HG02610 (cell line): Measurements from ENCODE around the gene LRRN3.

Experiments
- ATAC-seq: cut with Tn5 transposase; IDR thresholded peaks from one replicate; pipeline ENCODE4 v1.9.1; 2021; ENCODE audit warnings: mild to moderate bottlenecking, moderate library complexity; ENCODE audit not compliant: unreplicated experiment

LRRN3 gene

DNA sequence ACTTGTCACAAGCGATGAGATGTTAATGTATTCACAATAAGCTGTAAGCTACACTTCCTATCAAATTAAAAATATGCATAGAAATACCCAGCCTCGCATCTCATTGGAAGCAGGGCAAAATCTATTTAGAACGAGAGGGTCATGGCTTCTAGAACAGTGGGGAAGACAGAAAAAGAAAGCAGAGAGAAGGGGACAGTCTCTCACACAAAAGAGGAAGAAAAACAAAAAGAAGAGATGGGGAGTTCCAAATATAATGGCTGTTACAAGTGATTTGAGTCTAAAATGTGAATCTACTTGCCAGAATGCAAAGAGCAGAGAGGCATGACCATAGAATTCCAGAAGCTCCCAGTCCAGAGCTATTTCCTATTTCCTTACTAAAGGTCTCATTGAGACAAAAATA lies 13.8 kb downstream of the LRRN3 start:
- peak; percentile 59 for ATAC-seq

- no peak for ATAC-seq
These were observed 14.3 kb downstream of the LRRN3 start for GRCh38 chr7:111105269-111105668.

- no peak for ATAC-seq
These were observed 16.7 kb downstream of the LRRN3 start for GRCh38 chr7:111107579-111107978.

DNA sequence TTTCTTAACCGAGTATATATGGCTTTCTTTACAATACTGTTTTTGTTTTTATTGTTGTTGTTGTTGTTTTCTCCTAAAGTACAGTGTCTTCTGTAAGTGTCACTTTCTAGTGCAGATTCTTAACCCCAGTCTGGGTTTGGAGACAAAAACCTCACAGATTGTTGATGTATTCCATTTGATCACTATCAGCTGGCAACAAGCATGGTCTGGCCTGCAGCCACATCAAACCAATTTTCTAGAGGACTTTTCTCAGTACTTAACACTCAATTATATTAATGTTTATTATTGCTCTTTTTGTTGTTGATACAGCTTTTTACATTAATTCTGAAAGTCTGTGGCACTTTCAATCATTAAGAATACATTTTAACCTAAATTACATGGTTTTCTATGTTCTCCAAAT lies 17.1 kb downstream of the LRRN3 start:
- ATAC-seq = no peak

DNA sequence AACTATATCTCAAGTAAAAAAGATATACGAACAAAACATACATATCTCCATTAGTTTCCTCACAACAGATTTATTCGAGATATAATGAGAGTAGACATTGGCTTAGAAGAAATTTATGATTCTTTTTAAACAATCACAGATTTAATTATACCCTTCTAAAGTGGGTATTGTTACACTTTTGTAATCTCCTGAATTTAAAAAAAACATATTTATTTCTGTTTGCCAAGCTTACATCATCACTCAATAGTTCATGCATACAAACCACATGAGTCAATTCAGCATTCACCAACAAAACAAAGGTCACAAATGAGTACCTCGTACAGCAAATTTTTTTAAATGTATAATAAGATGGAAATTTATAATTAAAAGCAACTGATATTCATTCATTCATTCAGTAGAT lies 17.6 kb downstream of the LRRN3 start:
- ATAC-seq = no peak

DNA sequence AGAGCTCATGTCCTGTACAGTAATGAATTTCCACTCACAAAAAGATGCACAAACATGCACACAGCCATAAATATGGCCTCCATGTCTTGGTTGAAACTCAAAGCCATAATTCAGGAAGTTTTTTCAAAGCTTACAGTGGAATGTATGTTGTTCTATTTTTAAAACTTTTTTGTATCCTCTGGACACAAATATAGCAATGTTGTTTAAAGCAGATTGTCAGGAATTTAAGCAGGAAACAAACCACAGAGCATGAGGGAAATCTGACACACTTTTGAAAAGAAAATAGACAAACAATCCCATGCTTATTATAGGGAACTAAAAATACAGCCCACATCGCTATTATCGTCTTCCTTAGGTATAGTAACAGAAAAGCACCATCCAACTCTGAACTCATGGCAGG lies 21.5 kb downstream of the LRRN3 start:
- ATAC-seq = no peak

- peak; percentile 94 for ATAC-seq
These were observed 22.5 kb downstream of the LRRN3 start for GRCh38 chr7:111113263-111114017.

DNA sequence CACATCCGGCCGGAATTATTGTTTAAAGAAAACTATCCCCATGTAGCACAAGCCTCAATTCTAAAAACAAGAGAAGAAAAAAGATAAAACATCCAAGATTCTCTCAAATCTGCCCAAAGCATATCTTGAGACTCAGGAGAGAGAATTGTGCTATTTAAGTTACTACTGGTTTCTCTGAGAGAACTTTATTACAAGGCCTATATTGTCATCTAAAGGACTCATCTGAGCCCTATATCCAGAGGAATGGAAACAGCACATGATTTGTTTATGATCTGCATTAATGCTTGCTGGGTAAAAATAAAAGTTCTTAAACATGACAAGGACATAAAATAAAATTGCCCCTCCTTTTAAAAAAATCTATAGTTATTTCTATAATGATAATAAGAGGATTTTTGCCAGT lies 25.0 kb downstream of the LRRN3 start:
- no peak for ATAC-seq

DNA sequence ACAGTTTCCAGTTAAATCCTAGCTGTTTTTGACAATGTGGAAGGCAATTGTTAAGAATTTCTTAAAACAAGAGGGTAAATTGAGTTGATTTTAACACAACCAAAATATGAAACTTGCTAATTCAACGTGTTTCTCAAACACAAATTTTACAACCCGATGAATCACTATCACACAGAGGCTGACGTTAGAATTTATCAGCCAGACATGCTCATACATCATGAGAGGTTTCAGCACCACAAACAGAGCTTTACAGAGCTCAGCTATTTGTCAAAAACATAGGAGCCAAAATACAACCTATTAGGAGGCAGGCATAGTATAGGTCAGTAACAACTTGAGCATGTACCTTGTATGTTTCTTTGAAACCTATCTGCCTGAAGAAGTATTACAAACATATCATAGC lies 36.1 kb downstream of the LRRN3 start:
- ATAC-seq = no peak

- ATAC-seq = no peak
These were observed 38.5 kb downstream of the LRRN3 start for GRCh38 chr7:111129435-111129834.

GRCh38 chr7:111132833-111133232 lies 41.9 kb downstream of the LRRN3 start:
- no peak for ATAC-seq

GRCh38 chr7:111137296-111138192 lies 46.6 kb downstream of the LRRN3 start:
- peak; percentile 88 for ATAC-seq

DNA sequence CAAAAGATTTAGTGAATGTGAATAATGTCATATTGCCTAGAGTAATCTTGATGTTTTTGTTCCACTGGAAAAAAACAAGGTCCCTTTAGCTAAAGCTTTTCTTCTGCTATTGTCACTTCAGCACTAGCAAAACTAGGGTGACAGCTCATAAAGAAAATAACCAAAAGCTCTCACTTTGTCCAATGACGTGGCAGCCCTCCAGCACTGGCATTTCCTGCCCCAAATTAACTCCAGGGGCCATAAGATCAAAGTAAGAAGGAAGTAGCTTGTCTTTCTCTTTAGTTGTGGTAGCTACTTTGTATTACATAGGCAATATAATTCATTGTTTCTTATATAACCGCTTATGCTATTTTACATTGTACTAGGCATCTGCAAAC lies 47.3 kb downstream of the LRRN3 start:
- peak; percentile 99 for ATAC-seq

- ATAC-seq = no peak
These were observed 47.7 kb downstream of the LRRN3 start for GRCh38 chr7:111138586-111138985.

- no peak for ATAC-seq
These were observed 49.4 kb downstream of the LRRN3 start for GRCh38 chr7:111140091-111140865.

DNA sequence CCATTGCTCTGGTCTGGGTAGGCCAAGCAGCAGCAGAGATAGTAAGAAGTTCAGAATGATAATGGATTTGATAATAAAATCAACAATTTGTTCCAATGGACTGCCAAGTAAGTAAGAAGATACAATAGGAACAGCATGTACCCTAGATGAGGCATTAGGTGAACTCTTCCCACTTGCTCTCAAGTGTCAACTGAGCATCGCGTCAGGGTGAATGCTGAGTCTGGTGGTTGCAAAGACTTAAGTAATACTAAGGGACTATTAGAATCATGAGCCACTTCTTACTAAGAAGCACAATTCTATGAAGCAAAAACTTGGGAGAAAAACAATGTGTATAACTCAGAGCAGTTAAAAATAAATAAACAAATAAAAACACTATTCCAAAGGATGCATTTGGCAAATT lies 54.5 kb downstream of the LRRN3 start:
- ATAC-seq = no peak

DNA sequence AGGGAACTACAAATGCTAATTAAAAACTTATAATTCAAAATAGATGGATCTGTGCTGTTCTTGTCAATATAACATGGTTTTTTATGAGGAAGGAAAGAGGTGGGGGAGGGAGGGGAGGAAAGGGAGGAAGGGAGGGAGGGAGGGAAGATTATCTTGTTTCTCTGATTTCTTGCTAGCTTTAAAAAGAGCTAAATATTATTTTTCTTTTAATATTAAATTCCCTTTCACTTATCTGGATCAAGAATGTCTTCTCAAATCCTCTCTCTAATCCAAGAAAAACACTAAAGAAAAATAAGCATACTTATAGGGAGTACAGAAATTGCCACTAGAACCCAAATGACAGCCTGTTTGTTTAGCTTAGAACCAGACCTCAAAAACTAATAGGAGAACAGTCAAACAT lies 55.2 kb downstream of the LRRN3 start:
- ATAC-seq = no peak

DNA sequence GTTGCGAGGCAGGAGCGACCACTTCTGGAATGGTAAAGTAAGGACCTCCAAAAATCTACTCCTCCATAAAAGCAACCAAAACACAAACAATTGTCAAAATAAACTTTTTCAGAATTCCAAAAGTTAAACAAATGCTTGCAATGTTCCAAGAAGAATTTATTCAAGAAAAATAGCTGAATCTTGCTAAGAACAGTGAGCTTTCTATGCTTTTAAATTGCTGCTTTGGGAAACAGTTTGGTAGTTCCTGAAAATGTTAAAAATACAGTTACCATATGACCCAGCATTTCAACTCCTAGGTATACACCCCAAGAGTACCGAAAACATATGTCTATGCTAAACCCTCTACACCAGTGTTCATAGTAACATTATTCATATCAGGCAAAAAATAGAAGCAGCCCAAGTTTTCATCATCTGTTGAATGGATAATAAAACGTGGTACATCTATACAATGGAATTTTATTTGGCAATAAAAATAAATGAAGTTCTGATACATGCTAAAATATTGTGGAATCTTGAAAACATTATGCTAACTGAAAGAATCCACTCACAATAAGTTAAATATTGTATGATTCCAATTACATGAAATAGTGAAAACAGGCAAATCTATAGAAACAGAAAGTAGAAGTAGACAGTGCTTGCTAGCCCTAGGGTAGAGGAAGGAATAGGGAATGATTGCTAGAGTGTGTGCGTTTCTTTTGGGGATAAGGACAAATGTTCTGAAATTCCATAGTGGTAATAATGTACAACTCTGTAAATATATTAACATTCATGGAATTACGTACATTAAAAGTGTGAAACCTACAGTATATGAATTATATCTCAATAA lies 57.0 kb downstream of the LRRN3 start:
- ATAC-seq = peak; percentile 64

GRCh38 chr7:111150709-111151108 lies 59.8 kb downstream of the LRRN3 start:
- no peak for ATAC-seq

GRCh38 chr7:111159426-111159825 lies 68.5 kb downstream of the LRRN3 start:
- ATAC-seq = no peak

DNA sequence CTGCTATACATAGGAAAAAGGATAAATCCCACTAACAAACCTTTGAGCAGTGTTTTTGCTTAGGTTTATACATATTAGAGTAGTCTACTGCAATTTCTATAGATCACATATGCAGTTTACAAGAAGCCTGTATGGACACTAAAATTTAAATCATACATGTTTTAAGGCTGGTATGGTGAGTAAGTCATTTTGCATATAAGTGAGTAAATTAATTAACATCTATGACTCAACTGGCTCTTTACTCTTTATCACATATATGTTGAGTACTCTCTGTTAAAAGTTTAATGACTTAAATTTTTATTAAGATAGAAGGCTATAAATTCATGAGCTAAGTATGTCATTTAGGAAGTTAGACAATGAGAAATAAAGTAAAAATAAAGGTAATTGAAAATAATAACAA lies 69.4 kb downstream of the LRRN3 start:
- ATAC-seq = no peak
